Gastrocnemius medialis (tissue), 4 donors: ENCODE results near the gene MSRB3.

ENCODE experiments used
- CTCF ChIP-seq, 5 experiments: fragments of 450-650 bp in 3 of 5; fragments of 200-600 bp in 2 of 5; sonication (generic) in 2 of 5; IDR thresholded peaks in 4 of 5; conservative IDR thresholded peaks in 1 of 5; 1 replicate in 4 of 5; 2 replicates in 1 of 5; pipeline ENCODE4 v1.5.1; 2016 to 2019; ENCODE audit warnings: antibody characterized with exemption in 5 of 5, mild to moderate bottlenecking in 3 of 5, moderate library complexity in 3 of 5
- POLR2A ChIP-seq, 2 donors: fragments of 450-650 bp; IDR thresholded peaks; one replicate each; pipeline ENCODE4 v1.6.1; 2017; ENCODE audit warnings: antibody characterized with exemption in 2 of 2, mild to moderate bottlenecking in 2 of 2, moderate library complexity in 2 of 2

- TF ChIP-seq CTCF (IDR thresholded peaks at IDR 0.05 in 4 of 5, conservative IDR thresholded peaks at IDR 0.05 in 1 of 5) (no peak), POLR2A (IDR thresholded peaks at IDR 0.05) (no peak)
Measured at GRCh38 chr12:65277994-65278575, 398 bp upstream of the MSRB3 start.
